NCI-H1436 (cell line): Measurements from ENCODE around the gene LRRC37A3.
A peak's percentile ranks its signal among the peaks of the same experiment; 100 is the strongest.
"Not testable (repeated sequence)": the region's sequence is repeated elsewhere in the genome, so short reads cannot be mapped to it uniquely, and the experiment has no call there.

Source experiments
- DNase-seq: peaks from one replicate; lab custom pipeline; 2025; lab: John Stamatoyannopoulos, UW

Gene LRRC37A3

DNA sequence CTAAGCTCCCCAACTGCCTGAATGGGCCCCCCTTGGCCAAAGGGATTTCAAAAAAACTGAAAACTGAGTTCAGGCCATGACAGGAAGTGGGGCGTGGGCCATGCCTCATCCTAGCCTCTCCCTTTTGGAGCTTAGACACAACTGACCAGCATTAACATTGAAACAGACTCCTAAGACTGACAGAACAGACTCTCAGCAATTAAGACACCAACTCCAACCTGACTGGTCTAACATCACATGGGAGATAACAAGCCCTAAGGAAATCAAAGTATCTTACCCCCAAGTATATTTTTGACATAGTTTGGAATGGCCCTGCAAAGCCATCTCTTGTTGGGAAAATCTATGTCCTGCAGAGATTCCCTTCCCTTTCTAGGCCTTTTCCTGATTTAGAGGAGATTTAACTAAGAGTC lies 88.6 kb downstream of the LRRC37A3 start:
- DNase-seq = not testable (repeated sequence)

DNA sequence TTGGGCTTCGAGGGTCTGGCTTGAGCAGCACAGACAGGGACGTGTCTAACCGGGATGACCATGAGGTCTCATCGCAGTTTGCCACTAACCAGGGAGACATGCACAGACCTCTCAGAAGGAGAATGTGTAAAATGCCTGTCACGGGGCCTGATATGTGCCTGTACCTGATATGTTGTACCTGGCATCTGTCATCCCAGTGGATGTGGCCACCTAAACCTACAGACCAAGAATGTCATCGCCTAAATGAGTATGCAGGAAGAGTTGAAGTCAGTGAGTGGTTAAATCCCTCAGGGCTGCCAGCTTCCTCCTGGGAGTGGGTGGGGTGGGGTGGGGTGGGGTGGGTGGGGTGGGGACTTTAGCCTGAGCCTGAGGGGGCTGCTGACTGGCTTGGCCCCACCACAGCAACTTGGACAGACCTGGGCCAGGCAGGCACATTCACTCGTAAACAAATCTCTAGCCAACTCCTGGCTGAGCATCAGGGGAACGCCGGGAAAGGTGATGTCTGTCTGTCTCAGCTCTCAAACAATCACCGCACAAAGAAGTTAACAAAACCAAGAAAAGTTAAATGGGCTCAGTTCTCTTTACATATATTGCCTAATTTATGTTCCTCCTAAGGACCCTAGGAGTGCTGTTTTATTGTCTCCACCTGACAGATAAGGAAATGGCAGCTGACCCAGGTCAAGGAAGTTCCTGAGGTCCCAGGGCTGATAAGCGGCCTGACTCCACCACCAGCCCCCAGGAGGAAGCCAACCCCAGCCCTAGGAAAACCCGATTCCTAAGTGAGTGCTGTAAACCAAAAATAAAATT lies 89.3 kb downstream of the LRRC37A3 start:
- not testable (repeated sequence) for DNase-seq

DNA sequence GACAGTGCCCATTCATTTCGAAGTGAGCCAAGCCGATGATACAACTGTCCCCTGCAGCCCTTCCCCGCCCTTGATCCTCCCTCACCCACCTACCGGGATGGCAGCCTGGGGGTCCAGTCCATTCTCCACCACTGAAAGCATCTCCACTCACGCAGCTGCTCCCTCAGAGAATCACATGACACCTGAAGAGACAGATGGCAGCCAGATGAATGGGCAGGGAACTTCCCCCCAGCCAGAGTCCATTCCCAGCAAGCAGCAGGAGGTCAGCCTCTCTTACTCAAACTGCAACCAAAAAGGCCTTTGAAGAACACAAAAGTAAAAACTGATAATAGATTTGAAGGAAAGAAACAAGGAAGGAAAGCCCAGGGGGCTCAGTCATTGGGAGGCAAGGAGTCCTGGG lies 90.2 kb downstream of the LRRC37A3 start:
- DNase-seq = not testable (repeated sequence)

DNA sequence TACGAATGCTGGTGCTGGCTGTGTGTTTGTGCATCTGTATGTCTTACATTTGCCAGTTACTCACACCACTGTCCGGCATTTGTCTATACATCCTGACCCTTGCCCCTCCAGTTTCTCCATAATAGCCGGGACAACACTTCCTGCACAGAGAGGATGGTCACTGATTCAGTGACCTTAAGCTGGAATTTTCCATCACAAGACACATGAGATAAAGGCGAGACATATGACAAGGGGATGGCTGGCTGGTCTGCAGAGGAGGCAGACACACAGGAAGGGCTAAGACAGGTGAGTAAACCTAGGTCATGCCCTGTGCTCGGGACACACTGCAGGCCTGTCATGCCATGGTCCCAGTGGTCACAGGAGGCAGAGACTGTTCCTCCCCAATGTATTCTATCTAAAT lies 100.4 kb downstream of the LRRC37A3 start:
- DNase-seq = not testable (repeated sequence)

DNA sequence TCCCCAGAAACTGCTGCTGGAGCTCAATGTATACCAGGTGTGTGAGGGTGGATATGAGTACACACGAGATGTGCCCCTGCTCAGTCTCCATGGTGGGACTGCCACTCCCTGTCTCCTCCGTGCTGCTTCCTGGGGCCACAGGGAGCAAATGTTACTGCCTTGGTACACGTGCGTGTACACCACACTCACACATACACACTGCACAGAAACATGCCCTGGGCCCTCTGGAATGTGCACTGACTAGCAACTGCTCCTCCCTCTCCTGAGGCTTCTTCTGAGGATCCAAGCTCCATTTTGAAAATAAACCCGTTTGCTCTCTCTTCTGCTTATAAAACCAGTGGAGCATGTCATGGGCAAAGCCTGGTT lies 103.5 kb downstream of the LRRC37A3 start:
- DNase-seq = not testable (repeated sequence)

DNA sequence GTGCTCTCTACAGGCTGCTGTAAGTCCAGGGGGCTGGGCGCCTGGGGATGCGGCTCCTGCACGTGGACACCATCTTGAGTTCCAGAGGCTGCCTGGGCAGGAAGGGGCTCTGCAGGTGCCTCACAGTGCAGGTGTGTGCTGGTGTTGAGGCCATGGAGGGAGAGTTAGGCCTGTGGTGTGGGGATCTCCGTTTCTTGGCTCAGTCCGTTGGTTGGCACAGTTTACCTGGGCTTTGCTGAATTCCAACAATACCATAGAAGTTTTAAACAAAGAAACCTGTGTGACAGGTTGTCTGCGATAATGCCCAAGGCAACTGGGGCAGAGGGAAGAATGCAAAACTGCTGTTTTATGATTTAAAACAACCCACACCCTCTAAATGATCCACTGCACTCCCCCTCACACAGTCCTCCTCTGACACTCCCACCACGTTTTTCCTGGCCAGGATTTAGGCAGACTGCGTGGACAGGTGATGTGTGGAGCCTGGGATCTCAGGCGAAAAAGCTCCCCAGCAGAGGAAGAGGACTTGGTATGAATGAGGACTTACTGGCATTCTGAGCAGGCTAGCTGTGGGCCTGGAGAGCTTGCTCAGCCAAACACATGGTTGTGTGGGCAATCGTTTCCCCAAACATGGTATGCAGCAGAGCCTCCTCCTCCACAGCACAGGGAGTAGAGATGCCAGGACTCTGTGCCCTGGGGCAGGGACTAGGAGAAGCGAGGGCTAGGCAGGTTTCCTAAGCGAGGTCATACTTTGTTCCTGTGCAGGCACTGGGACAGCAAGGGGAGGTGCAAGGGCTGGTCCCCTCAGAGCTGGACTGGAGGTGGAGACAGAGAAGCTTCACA lies 104.1 kb downstream of the LRRC37A3 start:
- not testable (repeated sequence) for DNase-seq

DNA sequence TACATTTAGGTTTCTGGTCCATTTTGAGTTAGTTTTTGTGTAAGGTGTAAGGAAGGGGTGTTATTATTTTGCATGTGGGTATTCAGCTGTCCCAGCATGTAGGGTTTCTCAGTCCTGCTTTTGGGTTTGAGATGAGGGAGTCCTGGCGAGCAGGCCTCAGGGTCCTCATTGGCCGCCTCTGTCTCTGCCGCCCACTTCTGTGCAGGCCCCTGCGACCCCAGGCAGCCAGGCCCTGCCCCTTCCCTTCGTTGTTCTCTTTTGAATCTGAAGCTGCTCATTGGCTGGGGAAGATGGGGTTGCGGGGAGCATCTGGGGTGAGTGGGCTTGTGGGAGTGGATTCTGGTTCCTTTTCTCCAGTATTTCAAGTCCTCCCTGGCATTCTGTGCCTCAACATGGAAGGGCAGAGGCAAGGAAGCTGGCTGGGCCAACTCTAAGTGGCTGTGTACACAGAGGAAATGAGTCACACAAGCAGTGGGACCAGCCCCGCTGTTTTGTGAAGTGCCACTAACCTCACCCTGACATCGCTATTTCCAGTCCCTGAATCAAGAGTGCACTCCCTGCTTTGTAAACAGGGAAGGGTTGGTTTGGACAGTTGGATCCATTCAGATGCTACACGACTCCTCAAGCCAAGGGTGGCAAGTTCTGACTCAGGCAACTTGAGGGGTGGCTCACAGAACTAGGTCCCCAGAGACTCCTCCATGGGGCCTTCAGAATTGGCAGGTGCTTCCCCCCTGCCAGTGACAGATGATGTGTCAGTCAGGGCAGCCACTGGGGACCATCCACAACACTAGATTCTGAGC lies 110.9 kb downstream of the LRRC37A3 start:
- DNase-seq = peak; percentile 77
